Skin of body (tissue), 2 donors: ENCODE results near the gene RASAL2. TPM values are rescaled to one million over a fixed set of nuclear protein-coding genes. Genes with fewer than 3 reads are reported as not detected.
"Not testable (repeated sequence)": the region's sequence is repeated elsewhere in the genome, so short reads cannot be mapped to it uniquely, and the experiment has no call there.

Experiments
- DNase-seq: peaks from one replicate; lab custom pipeline; 2025; lab: John Stamatoyannopoulos, UW
- total RNA-seq: library from RNA; depleted of rRNA; stranded (reverse); fragments of >200 nt; gene quantifications from one replicate; pipeline ENCODE4 v1.2.3, GENCODE V29; 2014

The RASAL2 gene
- total RNA-seq, 1 donor from 2014 or later, result 15.9 TPM

GRCh38 chr1:178488393-178488792, 394.5 kb downstream of the RASAL2 start:
- DNase-seq, result no peak

GRCh38 chr1:178489399-178489798, 395.5 kb downstream of the RASAL2 start:
- no peak for DNase-seq

- no peak for DNase-seq
These were observed 396.2 kb downstream of the RASAL2 start for GRCh38 chr1:178490136-178490535.

- DNase-seq, result no peak
These were observed 397.1 kb downstream of the RASAL2 start for GRCh38 chr1:178490967-178491366.

GRCh38 chr1:178491721-178492120, 397.8 kb downstream of the RASAL2 start:
- no peak for DNase-seq

- DNase-seq, result no peak
These were observed 398.4 kb downstream of the RASAL2 start for GRCh38 chr1:178492341-178492740.

- no peak for DNase-seq
These were observed 399.4 kb downstream of the RASAL2 start for GRCh38 chr1:178493301-178493741.

GRCh38 chr1:178494569-178494971, 400.7 kb downstream of the RASAL2 start:
- DNase-seq, result no peak

GRCh38 chr1:178495158-178495557, 401.3 kb downstream of the RASAL2 start:
- DNase-seq, result no peak

- DNase-seq, result no peak
These were observed 402.0 kb downstream of the RASAL2 start for GRCh38 chr1:178495741-178496409.

- DNase-seq, result no peak
These were observed 402.7 kb downstream of the RASAL2 start, which contains the start of gene CLEC20A for GRCh38 chr1:178496410-178497135. CLEC20A (minus strand) TSS chr1:178496964; CDS start chr1:178496939, 25 bp downstream.

GRCh38 chr1:178497903-178498478, 404.1 kb downstream of the RASAL2 start:
- DNase-seq, result no peak

GRCh38 chr1:178498896-178499675, 405.2 kb downstream of the RASAL2 start:
- no peak for DNase-seq

- no peak for DNase-seq
These were observed 406.3 kb downstream of the RASAL2 start for GRCh38 chr1:178500091-178500770.

- DNase-seq, result no peak
These were observed 407.1 kb downstream of the RASAL2 start for GRCh38 chr1:178500936-178501554.

- no peak for DNase-seq
These were observed 407.9 kb downstream of the RASAL2 start for GRCh38 chr1:178501705-178502329.

- no peak for DNase-seq
These were observed 408.4 kb downstream of the RASAL2 start for GRCh38 chr1:178502330-178502714.

GRCh38 chr1:178502856-178503255, 409.0 kb downstream of the RASAL2 start:
- no peak for DNase-seq

- not testable (repeated sequence) for DNase-seq
These were observed 409.4 kb downstream of the RASAL2 start for GRCh38 chr1:178503316-178503715.

- no peak for DNase-seq
These were observed 409.9 kb downstream of the RASAL2 start for GRCh38 chr1:178503849-178504248.
